Tibial nerve (tissue), 4 donors: ENCODE data around the gene CFAP92. TPM values are rescaled to one million over a fixed set of nuclear protein-coding genes. Genes with fewer than 3 reads are reported as not detected.

Experiments
- DNase-seq, 2 donors: peaks; one replicate each; pipeline ENCODE4 v3.0.0-alpha.2; 2019; ENCODE audit warnings: low spot score in 2 of 2
- H3K27ac ChIP-seq, 4 donors: fragments of 200-600 bp; sonication (generic) in 3 of 4; one replicate each; pipeline ENCODE4 v1.5.1; 2017 to 2019; ENCODE audit warnings: mild to moderate bottlenecking in 1 of 4
- H3K27me3 ChIP-seq, 2 donors: fragments of 200-600 bp; sonication (generic) in 1 of 2; one replicate each; pipeline versions ENCODE4 v1.5.1 to v1.6.0; 2017 to 2019
- H3K36me3 ChIP-seq, 3 donors: fragments of 200-600 bp; sonication (generic); one replicate each; pipeline ENCODE4 v1.5.1; 2018 to 2019
- H3K4me1 ChIP-seq, 4 donors: fragments of 200-600 bp; sonication (generic) in 3 of 4; one replicate each; pipeline ENCODE4 v1.5.1; 2017 to 2019
- H3K4me3 ChIP-seq, 4 donors: fragments of 200-600 bp; sonication (generic) in 3 of 4; one replicate each; pipeline ENCODE4 v1.5.1; 2017 to 2019; ENCODE audit warnings: mild to moderate bottlenecking in 1 of 4, moderate library complexity in 1 of 4
- H3K9me3 ChIP-seq, 4 donors: fragments of 200-600 bp; sonication (generic) in 3 of 4; one replicate each; pipeline ENCODE4 v1.5.1; 2017 to 2019
- CTCF ChIP-seq, 5 experiments: fragments of 200-600 bp in 3 of 5; fragments of 450-650 bp in 2 of 5; sonication (generic) in 3 of 5; IDR thresholded peaks; one replicate each; pipeline ENCODE4 v1.5.1; 2016 to 2019; ENCODE audit warnings: antibody characterized with exemption in 5 of 5, mild to moderate bottlenecking in 3 of 5, moderate library complexity in 2 of 5
- EP300 ChIP-seq, 2 donors: sonication (generic); formaldehyde crosslinking; IDR thresholded peaks; one replicate each; pipeline ENCODE4 v1.6.1; 2017; ENCODE audit warnings: antibody characterized with exemption in 2 of 2, mild to moderate bottlenecking in 1 of 2
- POLR2A ChIP-seq, 2 donors: fragments of 450-650 bp; IDR thresholded peaks; one replicate each; pipeline ENCODE4 v1.6.1; 2017; ENCODE audit warnings: antibody characterized with exemption in 2 of 2, mild to moderate bottlenecking in 2 of 2, moderate library complexity in 2 of 2
- WGBS, 2 donors: methylation state at CpG; one replicate each; pipeline ENCODE4 v1.1.5; 2018; 5-methylcytosine and 5-hydroxymethylcytosine counted together
- total RNA-seq, 4 donors: library from RNA; depleted of rRNA; stranded (reverse); fragments of >200 nt; gene quantifications; one replicate each; pipeline ENCODE4 v1.1.0, GENCODE V29; 2016

CFAP92 gene
- total RNA-seq, 4 donors from 2014 or later, result 0.22 to 0.78 (median 0.63) TPM; not detected in 1

- Histone ChIP-seq H3K4me3 (no peak overlapping the region), H3K27me3 (no peaks in the 10 kb centered on the region), H3K9me3 (no peaks in the 10 kb centered on the region), H3K36me3 (peaks cover 10 to 100% (median 27%) of the 10 kb centered on the region in 3 donors), H3K27ac (no peak overlapping the region), H3K4me1 (no peaks in the 10 kb centered on the region)
- no peak for TF ChIP-seq CTCF (IDR thresholded peaks at IDR 0.05)
- no peak for TF ChIP-seq POLR2A (IDR thresholded peaks at IDR 0.05)
- TF ChIP-seq EP300 (IDR thresholded peaks at IDR 0.05), result no peak
- WGBS, 2 donors, result 92 to 96% methylated on average over 9 of the region's 9 CpGs
- DNase-seq, result no peak
Observed at GRCh38 chr3:128902426-128902825, 91.5 kb downstream of the CFAP92 start.

- Histone ChIP-seq H3K4me3 (no peak overlapping the region), H3K4me1 (no peaks in the 10 kb centered on the region), H3K36me3 (peaks cover 4 to 87% (median 28%) of the 10 kb centered on the region in 3 donors), H3K9me3 (no peaks in the 10 kb centered on the region), H3K27ac (no peak overlapping the region), H3K27me3 (no peaks in the 10 kb centered on the region)
- DNase-seq, result no peak
- WGBS, 2 donors, result 84 to 86% methylated on average over 11 of the region's 11 CpGs
- TF ChIP-seq CTCF (IDR thresholded peaks at IDR 0.05), result no peak
- TF ChIP-seq EP300 (IDR thresholded peaks at IDR 0.05), result no peak
- no peak for TF ChIP-seq POLR2A (IDR thresholded peaks at IDR 0.05)
Observed at GRCh38 chr3:128895843-128896697, 97.8 kb downstream of the CFAP92 start.

- H3K4me1 ChIP-seq, result no peaks in the 10 kb centered on the region
- no peaks in the 10 kb centered on the region for H3K27me3 ChIP-seq
- H3K9me3 ChIP-seq, result no peaks in the 10 kb centered on the region
- H3K4me3 ChIP-seq, result no peak overlapping the region
- DNase-seq, result no peak
- TF ChIP-seq EP300 (IDR thresholded peaks at IDR 0.05), result no peak
- no peak for TF ChIP-seq POLR2A (IDR thresholded peaks at IDR 0.05)
- TF ChIP-seq CTCF (IDR thresholded peaks at IDR 0.05), result no peak
- H3K27ac ChIP-seq, result no peak overlapping the region
- peaks cover 0 to 72% (median 0%) of the 10 kb centered on the region in 3 donors for H3K36me3 ChIP-seq
- WGBS, 2 donors, result 87% methylated on average over 7 of the region's 7 CpGs
Observed at GRCh38 chr3:128889139-128889894, 104.6 kb downstream of the CFAP92 start.

- no peak for TF ChIP-seq CTCF (IDR thresholded peaks at IDR 0.05)
- no peak for TF ChIP-seq POLR2A (IDR thresholded peaks at IDR 0.05)
- no peak for TF ChIP-seq EP300 (IDR thresholded peaks at IDR 0.05)
Observed at GRCh38 chr3:128884992-128885391, 108.9 kb downstream of the CFAP92 start.

GRCh38 chr3:128882719-128883118, 111.2 kb downstream of the CFAP92 start:
- peaks cover 0 to 63% (median 0%) of the 10 kb centered on the region in 3 donors for H3K36me3 ChIP-seq

More at GRCh38 chr3:128884992-128885391, 108.9 kb downstream of the CFAP92 start:
- H3K27ac ChIP-seq, result no peak overlapping the region
- no peaks in the 10 kb centered on the region for H3K9me3 ChIP-seq
- peaks cover 0 to 39% (median 3%) of the 10 kb centered on the region in 4 donors for H3K4me1 ChIP-seq
- peaks cover 0 to 81% (median 0%) of the 10 kb centered on the region in 3 donors for H3K36me3 ChIP-seq
- no peaks in the 10 kb centered on the region for H3K27me3 ChIP-seq
- no peak overlapping the region for H3K4me3 ChIP-seq
- WGBS, 2 donors, result 95 to 96% methylated on average over 1 of the region's 1 CpG
- no peak for DNase-seq

More at GRCh38 chr3:128882719-128883118, 111.2 kb downstream of the CFAP92 start:
- H3K4me1 ChIP-seq, result peaks cover 0 to 51% (median 12%) of the 10 kb centered on the region in 4 donors
- H3K9me3 ChIP-seq, result no peaks in the 10 kb centered on the region
- H3K27me3 ChIP-seq, result no peaks in the 10 kb centered on the region
- no peak overlapping the region for H3K27ac ChIP-seq
- 90 to 95% methylated on average over 1 of the region's 1 CpG for WGBS, 2 donors
- TF ChIP-seq CTCF (IDR thresholded peaks at IDR 0.05) (no peak), POLR2A (IDR thresholded peaks at IDR 0.05) (no peak), EP300 (IDR thresholded peaks at IDR 0.05) (no peak)
- no peak overlapping the region for H3K4me3 ChIP-seq
- no peak for DNase-seq
